Adipose tissue (tissue), 3 donors: ENCODE results near the gene PNPLA2. TPM values are rescaled to one million over a fixed set of nuclear protein-coding genes. Genes with fewer than 3 reads are reported as not detected.

ENCODE experiments used
- H3K27ac ChIP-seq: one replicate; pipeline ENCODE4 v1.5.1; 2013; ENCODE audit warnings: low read depth, low read length
- WGBS, 3 donors: extraction: QIAGEN DNeasy Blood & Tissue Kit; methylation state at CpG; one replicate each; pipeline ENCODE4 v1.1.7; 2013; 5-methylcytosine and 5-hydroxymethylcytosine counted together
- polyA plus RNA-seq, 3 donors: library from polyadenylated mRNA; stranded (reverse); fragments of 200-250 nt; gene quantifications; one replicate each; pipeline ENCODE4 v1.2.3, GENCODE V29; 2013
- donor health status: healthy with polysubstance abuse.
- donor health status: Bipolar disorder and iron deficiency.
- donor health status: healthy.

The PNPLA2 gene
- polyA plus RNA-seq, 3 donors = 309 to 2,521 (median 389) TPM

DNA sequence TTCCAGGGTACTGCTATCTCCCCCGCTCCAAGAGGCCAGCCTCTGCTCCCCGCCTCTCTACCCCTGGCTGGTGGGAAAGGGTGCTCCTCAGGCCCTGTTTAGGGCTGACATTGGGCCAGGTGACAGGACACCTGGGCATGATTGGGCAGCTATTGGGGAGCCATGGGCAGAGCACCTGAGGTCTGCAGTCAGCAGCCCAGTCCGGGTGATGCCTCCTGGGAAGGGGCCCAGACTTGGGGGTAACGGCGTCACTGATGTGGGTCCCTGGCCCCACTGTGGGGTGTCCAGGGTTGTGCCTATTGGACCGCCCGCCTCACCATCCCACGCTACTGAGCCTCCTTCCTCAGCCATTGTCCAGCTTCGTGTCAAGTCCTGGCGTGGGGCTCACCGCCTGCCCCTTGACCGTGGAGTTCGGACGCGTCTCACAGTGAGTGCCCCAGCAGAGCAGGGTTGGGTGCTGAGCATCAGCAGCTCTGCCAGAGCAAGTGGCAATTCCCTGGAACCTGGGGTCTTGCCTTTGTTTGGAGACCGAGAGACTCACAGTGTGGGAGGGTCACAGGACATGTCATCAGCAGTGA lies 38.7 kb upstream of the PNPLA2 start:
- WGBS, 3 donors = 94 to 98% (median 94%) methylated on average over 15 to 16 of the region's 16 CpGs
- H3K27ac ChIP-seq = no peak overlapping the region

GRCh38 chr11:782264-783174 lies 36.2 kb upstream of the PNPLA2 start:
- WGBS, 3 donors = 76% methylated on average over 34 to 36 of the region's 36 CpGs

DNA sequence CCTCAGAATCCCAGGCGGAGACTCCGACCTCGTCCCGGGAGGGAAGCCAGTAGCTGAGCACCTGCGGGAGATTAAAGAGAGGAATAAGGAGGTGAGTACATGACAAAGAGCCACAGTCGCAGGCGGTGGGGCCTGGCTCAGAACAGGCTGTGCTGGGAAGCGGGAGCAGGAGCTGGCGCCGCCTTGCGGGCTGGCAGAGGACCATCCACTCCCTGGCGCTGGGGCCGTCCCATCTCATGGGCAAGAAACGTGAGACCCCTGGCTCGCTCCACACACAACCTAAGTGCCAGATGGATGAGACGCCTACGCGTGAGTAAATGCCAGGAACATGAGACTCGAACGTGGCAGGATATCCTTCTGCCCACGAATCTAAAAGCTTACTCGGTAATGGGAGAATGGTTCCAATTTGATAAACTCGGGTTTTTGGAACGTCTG lies 35.1 kb upstream of the PNPLA2 start:
- no peak overlapping the region for H3K27ac ChIP-seq
- 10 to 43% (median 32%) methylated on average over 24 of the region's 24 CpGs for WGBS, 3 donors

More at GRCh38 chr11:782264-783174, 36.2 kb upstream of the PNPLA2 start:
- H3K27ac ChIP-seq = no peak overlapping the region

DNA sequence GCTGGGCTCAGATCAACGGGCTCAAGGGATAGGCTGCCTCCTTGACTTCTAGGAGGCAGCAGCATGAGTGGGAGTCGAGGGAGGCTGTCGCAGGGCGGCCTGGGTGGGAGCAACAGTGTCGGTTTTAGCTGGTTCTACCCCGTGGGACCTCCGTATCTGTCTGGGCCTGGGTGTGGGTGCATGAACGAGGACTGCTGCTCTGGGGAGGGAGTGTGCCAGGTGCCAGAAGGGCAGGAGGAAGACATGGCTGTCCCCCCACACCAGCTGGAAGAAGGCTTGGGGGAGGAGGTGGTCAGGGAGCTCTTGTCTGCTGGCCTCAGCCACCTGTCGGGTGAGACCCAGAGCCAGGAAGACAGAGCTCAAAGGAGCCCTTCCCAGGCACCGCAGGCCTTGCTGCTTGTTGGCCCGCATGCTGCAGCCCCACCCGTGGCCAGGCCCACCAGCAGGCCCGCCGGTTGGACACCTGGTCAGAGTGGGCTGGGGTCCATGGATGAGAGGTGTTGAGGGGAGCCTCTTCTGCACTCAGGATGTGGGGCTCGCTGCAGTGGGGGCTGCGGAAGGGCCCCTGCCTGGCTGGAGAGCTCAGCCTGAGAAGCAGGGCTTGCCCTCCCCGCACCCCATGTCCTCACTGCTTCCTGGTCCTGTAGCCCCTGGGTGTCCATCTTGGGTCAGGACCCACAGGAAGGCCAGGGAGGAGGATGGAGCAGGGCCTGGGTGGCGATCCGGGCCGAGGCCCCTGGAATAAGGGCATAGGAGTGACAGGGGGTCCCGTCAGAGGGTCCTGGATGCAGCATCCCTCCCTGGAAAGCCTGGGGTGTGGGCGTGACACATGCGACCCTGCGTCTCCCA lies 32.3 kb upstream of the PNPLA2 start:
- WGBS, 3 donors = 76 to 86% (median 77%) methylated on average over 23 to 24 of the region's 24 CpGs
- no peak overlapping the region for H3K27ac ChIP-seq

DNA sequence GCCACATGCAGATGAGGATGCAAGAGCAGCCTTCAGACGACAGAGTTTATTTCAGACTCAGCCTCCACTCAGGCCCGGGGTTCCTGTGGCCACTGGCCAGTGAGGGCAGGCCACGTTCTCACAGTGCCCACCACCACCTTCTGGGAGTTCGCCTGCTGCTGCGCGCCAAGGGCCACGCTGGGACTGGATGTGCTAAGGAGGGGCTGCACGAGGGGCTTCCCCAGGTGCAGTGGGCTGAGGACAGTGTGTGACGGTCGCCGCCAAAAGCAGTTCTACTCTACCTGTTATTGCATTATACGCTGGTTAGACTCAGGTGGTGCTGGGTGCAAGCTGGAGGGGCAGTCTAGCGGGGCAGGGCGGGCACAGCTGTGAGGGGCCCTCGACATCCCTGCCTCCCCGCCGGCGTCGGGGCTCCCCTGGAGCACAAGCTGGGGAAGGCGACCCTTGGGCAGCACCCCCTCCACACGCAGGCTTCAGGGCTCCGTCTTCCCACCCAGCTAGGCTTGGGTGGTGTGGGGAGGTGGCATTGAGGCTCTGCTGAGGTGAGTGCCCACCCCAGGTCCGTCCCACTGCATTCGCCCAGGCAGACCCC lies 31.5 kb upstream of the PNPLA2 start:
- WGBS, 3 donors = 84 to 93% (median 89%) methylated on average over 24 of the region's 24 CpGs

DNA sequence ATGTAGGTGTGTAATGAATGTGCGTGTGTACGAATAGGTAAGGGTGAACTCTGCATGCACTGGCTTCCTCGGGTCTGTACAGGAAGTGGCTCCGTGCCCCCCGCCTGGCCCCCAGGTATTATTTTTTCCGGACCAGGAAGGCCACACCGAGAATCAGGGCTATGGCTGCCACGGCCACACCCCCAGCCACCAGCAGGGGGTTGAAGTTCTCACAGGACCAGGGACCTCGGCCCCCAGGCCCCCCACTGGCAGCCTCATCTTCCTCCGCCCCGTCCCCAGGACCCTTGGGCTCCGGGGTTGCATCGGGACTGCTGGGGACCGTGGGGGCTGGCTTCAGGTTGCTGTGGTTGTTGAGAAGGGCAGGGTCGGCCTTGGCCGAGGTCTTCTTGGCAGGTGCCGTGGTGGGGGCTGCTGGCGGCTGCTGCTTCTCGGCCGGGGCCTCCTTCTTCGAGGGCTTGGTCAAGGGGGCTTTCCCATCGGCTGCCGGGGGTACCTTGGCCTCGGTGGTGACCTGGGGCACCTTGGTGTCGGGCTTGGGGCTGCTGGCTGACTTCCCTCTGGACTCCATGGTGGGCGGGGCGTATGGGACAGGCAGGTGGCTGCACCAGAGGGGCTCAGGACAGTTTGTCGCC lies 30.6 kb upstream of the PNPLA2 start:
- no peak overlapping the region for H3K27ac ChIP-seq
- 55 to 60% (median 60%) methylated on average over 26 to 28 of the region's 28 CpGs for WGBS, 3 donors

More for the DNA sequence above, 31.5 kb upstream of the PNPLA2 start:
- no peak overlapping the region for H3K27ac ChIP-seq

GRCh38 chr11:788953-789940 lies 29.5 kb upstream of the PNPLA2 start:
- WGBS, 3 donors = 32 to 39% (median 38%) methylated on average over 31 of the region's 31 CpGs
- H3K27ac ChIP-seq = no peak overlapping the region

DNA sequence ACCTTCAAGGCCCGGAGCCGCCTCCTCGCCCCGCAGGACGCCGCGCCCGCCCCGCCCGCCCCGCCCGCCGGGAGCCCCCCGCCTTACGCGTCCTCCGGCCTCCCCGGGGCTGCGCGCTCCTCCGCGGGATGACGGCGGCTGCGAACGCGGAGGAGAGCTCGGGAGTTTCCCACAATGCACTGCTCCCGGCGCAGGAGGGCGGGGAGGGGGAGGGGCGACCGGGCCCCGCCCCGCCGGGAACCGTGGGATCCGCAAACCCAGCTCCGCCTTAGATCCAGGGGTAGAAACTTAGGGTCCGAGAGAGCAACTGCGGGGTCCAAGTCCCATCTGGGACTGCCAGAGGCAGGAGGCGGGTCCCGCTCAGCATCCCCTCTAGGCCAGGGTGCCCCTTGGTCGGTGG lies 28.8 kb upstream of the PNPLA2 start, which contains the start of gene CEND1:
TSS of gene CEND1 (minus strand) at position 148 of the 400 bp plus-strand sequence. CDS start 1,514 bp downstream, outside the sequence.
- WGBS, 3 donors = 7 to 8% (median 7%) methylated on average over 21 to 42 of the region's 44 CpGs
- H3K27ac ChIP-seq = no peak within 1 kb of the TSS

- no peak overlapping the region for H3K27ac ChIP-seq
- 66 to 79% (median 78%) methylated on average over 18 of the region's 18 CpGs for WGBS, 3 donors
Observed at GRCh38 chr11:790721-791564, 27.8 kb upstream of the PNPLA2 start.

DNA sequence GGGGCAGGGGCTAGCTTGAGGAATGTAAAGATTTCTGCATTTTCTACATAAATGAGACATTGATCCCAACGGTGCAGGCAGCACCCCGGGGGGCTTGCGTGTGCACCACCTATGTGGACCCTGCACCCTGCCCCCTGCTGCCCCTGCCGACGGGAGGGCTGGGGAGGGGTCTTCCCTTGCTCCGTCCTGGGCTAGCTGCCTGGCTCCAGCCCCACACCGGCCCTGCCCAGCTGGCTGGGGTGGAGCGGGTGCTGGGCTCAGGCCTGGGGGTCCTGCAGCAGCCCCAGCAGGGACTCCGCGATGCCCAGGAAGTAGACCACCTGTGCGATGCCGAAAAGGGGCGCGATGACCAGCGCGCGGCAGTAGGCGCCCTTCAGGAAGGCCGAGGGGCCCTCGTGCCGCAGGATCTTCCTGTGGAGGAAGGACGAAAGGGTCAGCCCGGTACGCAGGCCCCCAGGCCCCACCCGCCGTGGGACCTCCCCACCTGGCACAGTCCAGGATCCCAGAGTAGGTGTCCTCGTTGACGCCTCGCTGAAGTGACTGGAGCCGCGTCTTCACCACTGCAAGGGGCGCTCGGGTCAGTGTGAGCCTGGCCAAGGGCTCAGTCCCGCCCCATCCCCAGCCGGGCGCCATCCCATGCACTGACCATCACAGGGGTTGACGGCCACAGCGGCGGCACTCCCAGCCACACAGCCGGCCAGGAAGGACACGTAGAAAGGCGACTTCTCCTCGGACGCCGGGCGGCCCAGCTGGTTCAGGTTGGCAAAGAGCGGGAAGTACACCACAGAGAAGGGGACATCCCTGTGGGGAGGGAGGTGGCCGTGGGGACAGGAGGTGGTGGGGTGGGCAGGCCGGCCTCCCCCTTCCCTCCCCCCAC lies 26.8 kb upstream of the PNPLA2 start:
- 93% methylated on average over 46 to 49 of the region's 49 CpGs for WGBS, 3 donors
- no peak overlapping the region for H3K27ac ChIP-seq

GRCh38 chr11:792535-792821 lies 26.2 kb upstream of the PNPLA2 start:
- 94 to 95% (median 94%) methylated on average over 15 of the region's 15 CpGs for WGBS, 3 donors
- H3K27ac ChIP-seq = no peak overlapping the region

GRCh38 chr11:792873-793272 lies 25.8 kb upstream of the PNPLA2 start:
- no peak overlapping the region for H3K27ac ChIP-seq
- 90 to 94% (median 94%) methylated on average over 12 to 13 of the region's 13 CpGs for WGBS, 3 donors

GRCh38 chr11:793556-793955 lies 25.2 kb upstream of the PNPLA2 start:
- no peak overlapping the region for H3K27ac ChIP-seq
- 55 to 83% (median 81%) methylated on average over 7 of the region's 7 CpGs for WGBS, 3 donors

- WGBS, 3 donors = 37 to 88% (median 87%) methylated on average over 26 to 31 of the region's 31 CpGs
Observed at GRCh38 chr11:794013-794765, 24.5 kb upstream of the PNPLA2 start.

More at GRCh38 chr11:794013-794765, 24.5 kb upstream of the PNPLA2 start:
- no peak overlapping the region for H3K27ac ChIP-seq
